Upper lobe of left lung (tissue), 6 donors: ENCODE measurements around the gene HLA-DPB1. TPM values are rescaled to one million over a fixed set of nuclear protein-coding genes. Genes with fewer than 3 reads are reported as not detected.
A peak's percentile ranks its signal among the peaks of the same experiment; 100 is the strongest.

Experiments
- ATAC-seq, 2 donors: fragments of 200-7000 bp; cut with Tn5 transposase; one replicate each; pipeline ENCODE4 v1.9.1; 2022; ENCODE audit warnings: mild to moderate bottlenecking in 2 of 2, moderate library complexity in 2 of 2; ENCODE audit not compliant: low FRiP score in 2 of 2
- DNase-seq, 2 donors: peaks; one replicate each; pipeline ENCODE4 v3.0.0-alpha.2; 2019 to 2020
- H3K27ac ChIP-seq, 4 donors: fragments of 200-600 bp; sonication (generic); one replicate each; pipeline ENCODE4 v1.5.1; 2016 to 2019
- H3K27me3 ChIP-seq, 4 donors: fragments of 200-600 bp; sonication (generic); one replicate each; pipeline ENCODE4 v1.5.1; 2017 to 2019
- H3K36me3 ChIP-seq, 4 donors: fragments of 200-600 bp; sonication (generic); one replicate each; pipeline ENCODE4 v1.5.1; 2016 to 2019
- H3K4me1 ChIP-seq, 4 donors: fragments of 200-600 bp; sonication (generic); one replicate each; pipeline ENCODE4 v1.5.1; 2018 to 2019
- H3K4me3 ChIP-seq, 4 donors: fragments of 200-600 bp; sonication (generic); one replicate each; pipeline ENCODE4 v1.5.1; 2017 to 2019; ENCODE audit warnings: mild to moderate bottlenecking in 2 of 4, moderate library complexity in 1 of 4
- H3K9me3 ChIP-seq, 4 donors: fragments of 200-600 bp; sonication (generic); one replicate each; pipeline ENCODE4 v1.5.1; 2018 to 2019
- CTCF ChIP-seq, 6 experiments: fragments of 450-650 bp in 4 of 6; fragments of 200-600 bp in 2 of 6; sonication (generic) in 2 of 6; IDR thresholded peaks; one replicate each; pipeline ENCODE4 v1.5.1; 2016 to 2019; ENCODE audit warnings: antibody characterized with exemption in 6 of 6
- EP300 ChIP-seq, 4 donors: sonication (generic); formaldehyde crosslinking; IDR thresholded peaks; one replicate each; pipeline ENCODE4 v1.5.1; 2017; ENCODE audit warnings: antibody characterized with exemption in 4 of 4, control low read depth in 2 of 4
- POLR2A ChIP-seq, 4 donors: fragments of 450-650 bp; IDR thresholded peaks; one replicate each; pipeline ENCODE4 v1.5.1; 2016 to 2017; ENCODE audit warnings: antibody characterized with exemption in 4 of 4, mild to moderate bottlenecking in 2 of 4
- POLR2AphosphoS5 ChIP-seq, 2 donors: sonication (generic); formaldehyde crosslinking; IDR thresholded peaks; one replicate each; pipeline ENCODE4 v1.5.1; 2017; ENCODE audit warnings: antibody characterized with exemption in 2 of 2
- WGBS, 2 donors: methylation state at CpG; one replicate each; pipeline ENCODE4 v1.1.5; 2017 to 2018; 5-methylcytosine and 5-hydroxymethylcytosine counted together
- total RNA-seq, 6 donors: library from RNA; depleted of rRNA in 4 of 6; stranded (reverse); fragments of >200 nt in 4 of 6; gene quantifications; one replicate each; pipeline versions ENCODE4 v1.1.0 to v1.2.1, GENCODE V29; 2016 to 2021
- donor health status: DM: no; HTN: no; CAD: no; lungs with moderate emphysema.
- donor health status: DM: no; HTN: yes; CAD: no; lungs with severe emphysema.

HLA-DPB1 gene
- total RNA-seq, 6 donors from 2014 or later, result 194 to 697 (median 373) TPM

- no peaks in the 10 kb centered on the region for H3K36me3 ChIP-seq
- peaks cover 0 to 4% (median under 1%) of the 10 kb centered on the region in 4 donors for H3K9me3 ChIP-seq
- no peak overlapping the region for H3K27ac ChIP-seq
- DNase-seq (peak in 1 of 2 donors; percentile 89), ATAC-seq (no peak)
- TF ChIP-seq POLR2A (IDR thresholded peaks at IDR 0.05) (no peak), EP300 (IDR thresholded peaks at IDR 0.05) (no peak), CTCF (IDR thresholded peaks at IDR 0.05) (no peak), POLR2AphosphoS5 (IDR thresholded peaks at IDR 0.05) (no peak)
- no peaks in the 10 kb centered on the region for H3K27me3 ChIP-seq
- peaks cover 0 to 7% (median 2%) of the 10 kb centered on the region in 4 donors for H3K4me1 ChIP-seq
- H3K4me3 ChIP-seq, result no peak overlapping the region
- 47 to 68% methylated on average over 9 of the region's 9 CpGs for WGBS, 2 donors
These were observed 30.4 kb downstream of the HLA-DPB1 start for GRCh38 chr6:33105916-33106871.

GRCh38 chr6:33107641-33108040 is 31.9 kb downstream of the HLA-DPB1 start:
- DNase-seq, result no peak
- Histone ChIP-seq H3K9me3 (no peaks in the 10 kb centered on the region), H3K36me3 (no peaks in the 10 kb centered on the region), H3K27me3 (no peaks in the 10 kb centered on the region), H3K4me3 (no peak overlapping the region), H3K4me1 (peaks cover 0 to 7% (median 2%) of the 10 kb centered on the region in 4 donors), H3K27ac (no peak overlapping the region)
- WGBS, 2 donors, result 47 to 96% methylated on average over 2 of the region's 2 CpGs
- no peak for ATAC-seq
- no peak for TF ChIP-seq CTCF (IDR thresholded peaks at IDR 0.05)
- TF ChIP-seq POLR2A (IDR thresholded peaks at IDR 0.05), result no peak
- no peak for TF ChIP-seq POLR2AphosphoS5 (IDR thresholded peaks at IDR 0.05)
- TF ChIP-seq EP300 (IDR thresholded peaks at IDR 0.05), result no peak

GRCh38 chr6:33108307-33108706 is 32.5 kb downstream of the HLA-DPB1 start:
- H3K4me3 ChIP-seq, result no peak overlapping the region
- ATAC-seq, result no peak
- no peak for TF ChIP-seq CTCF (IDR thresholded peaks at IDR 0.05)
- no peak for TF ChIP-seq EP300 (IDR thresholded peaks at IDR 0.05)
- no peak for TF ChIP-seq POLR2AphosphoS5 (IDR thresholded peaks at IDR 0.05)
- no peak for TF ChIP-seq POLR2A (IDR thresholded peaks at IDR 0.05)
- no peak for DNase-seq
- no peaks in the 10 kb centered on the region for H3K36me3 ChIP-seq
- peaks cover 0 to 7% (median 2%) of the 10 kb centered on the region in 4 donors for H3K4me1 ChIP-seq
- H3K27me3 ChIP-seq, result no peaks in the 10 kb centered on the region
- H3K9me3 ChIP-seq, result no peaks in the 10 kb centered on the region
- H3K27ac ChIP-seq, result no peak overlapping the region
- WGBS, 2 donors, result 77 to 82% methylated on average over 2 of the region's 2 CpGs

- ATAC-seq, result peak; percentile 83 to 92
- 9 to 17% methylated on average over 1 of the region's 1 CpG for WGBS, 2 donors
- peaks cover 0 to 11% (median 5%) of the 10 kb centered on the region in 4 donors for H3K27me3 ChIP-seq
These were observed 36.4 kb downstream of the HLA-DPB1 start for GRCh38 chr6:33112148-33112547.

More at GRCh38 chr6:33112148-33112547, 36.4 kb downstream of the HLA-DPB1 start:
- DNase-seq, result peak in 1 of 2 donors; percentile 57
- TF ChIP-seq POLR2A (IDR thresholded peaks at IDR 0.05), result no peak
- no peak for TF ChIP-seq POLR2AphosphoS5 (IDR thresholded peaks at IDR 0.05)
- TF ChIP-seq CTCF (IDR thresholded peaks at IDR 0.05), result no peak
- peaks cover 0 to 13% (median 4%) of the 10 kb centered on the region in 4 donors for H3K4me1 ChIP-seq
- H3K4me3 ChIP-seq, result no peak overlapping the region
- H3K9me3 ChIP-seq, result no peaks in the 10 kb centered on the region
- no peaks in the 10 kb centered on the region for H3K36me3 ChIP-seq
- H3K27ac ChIP-seq, result no peak overlapping the region
